Neural cell (in vitro differentiated cells): ENCODE results near the gene MDM2.

Experiments
- CTCF ChIP-seq: fragments of 450-650 bp; IDR thresholded peaks from 2 replicates; pipeline ENCODE4 v1.5.1; 2014; ENCODE audit warnings: antibody characterized with exemption, mild to moderate bottlenecking, moderate library complexity; ENCODE audit not compliant: poor library complexity, severe bottlenecking
- MXI1 ChIP-seq: fragments of 450-650 bp; conservative IDR thresholded peaks from 2 replicates; pipeline ENCODE4 v1.6.1; 2014; ENCODE audit warnings: antibody characterized with exemption, mild to moderate bottlenecking; ENCODE audit not compliant: poor library complexity, severe bottlenecking
- POLR2AphosphoS5 ChIP-seq: IDR thresholded peaks from 2 replicates; pipeline ENCODE4 v1.6.1; 2012
- REST ChIP-seq: IDR thresholded peaks from 2 replicates; pipeline ENCODE4 v1.6.1; 2012; ENCODE audit warnings: borderline replicate concordance

GRCh38 chr12:68890701-68891113 lies 82.7 kb downstream of the MDM2 start:
- TF ChIP-seq POLR2AphosphoS5 (no peak), CTCF (no peak), REST (no peak), MXI1 (no peak)
